AG10803 (cell line): ENCODE data around the gene EPHX1.

Source experiments
- DNase-seq: peaks from one replicate; pipeline ENCODE4 v3.0.0; 2010; ENCODE audit warnings: low read depth
- H3K4me3 ChIP-seq: 2 replicates; pipeline ENCODE4 v1.5.1; 2011; ENCODE audit warnings: mild to moderate bottlenecking, low read length, control low read depth
- TF ChIP-seq, protein P1 (sequence below): conservative IDR thresholded peaks from 2 replicates; pipeline ENCODE4 v1.5.1; 2011; ENCODE audit warnings: mild to moderate bottlenecking, low read length, control low read depth, inconsistent platforms

EPHX1 gene

DNA sequence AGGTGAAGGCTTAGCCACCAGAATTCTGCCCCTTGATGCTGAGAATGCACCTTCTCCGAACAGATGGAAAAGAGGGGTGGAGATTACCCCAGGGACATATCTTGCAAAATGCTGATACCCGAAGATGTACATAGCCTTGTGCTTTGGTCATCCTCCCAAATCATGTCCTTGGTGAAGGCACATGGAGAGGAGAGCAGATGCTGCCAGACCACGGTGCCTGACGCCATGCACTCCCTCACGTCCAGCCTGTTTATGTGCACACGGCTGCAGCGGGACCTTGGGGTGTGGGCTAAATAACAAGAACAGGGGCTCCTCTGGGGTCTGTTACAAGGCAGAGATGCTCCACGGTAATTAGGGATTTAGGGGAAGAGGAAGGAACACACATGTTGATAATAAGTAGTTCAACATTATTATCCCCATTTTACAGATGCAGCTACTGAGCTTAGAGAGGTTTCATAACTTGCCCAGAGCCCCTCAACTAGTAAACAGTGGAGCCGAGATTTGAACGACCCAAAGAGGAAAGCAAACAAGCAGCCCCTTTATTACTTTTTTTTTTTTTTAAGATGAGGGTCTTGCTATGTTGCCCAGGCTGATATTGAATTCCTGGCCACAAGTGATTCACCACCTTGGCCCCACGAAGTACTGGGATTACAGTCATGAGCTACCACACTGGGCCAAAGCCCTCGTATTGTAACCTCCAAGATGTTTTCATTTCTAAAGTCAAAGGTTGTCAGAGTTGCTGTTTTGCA, 12.9 kb downstream of the EPHX1 start:
- TF ChIP-seq, protein P1, sequence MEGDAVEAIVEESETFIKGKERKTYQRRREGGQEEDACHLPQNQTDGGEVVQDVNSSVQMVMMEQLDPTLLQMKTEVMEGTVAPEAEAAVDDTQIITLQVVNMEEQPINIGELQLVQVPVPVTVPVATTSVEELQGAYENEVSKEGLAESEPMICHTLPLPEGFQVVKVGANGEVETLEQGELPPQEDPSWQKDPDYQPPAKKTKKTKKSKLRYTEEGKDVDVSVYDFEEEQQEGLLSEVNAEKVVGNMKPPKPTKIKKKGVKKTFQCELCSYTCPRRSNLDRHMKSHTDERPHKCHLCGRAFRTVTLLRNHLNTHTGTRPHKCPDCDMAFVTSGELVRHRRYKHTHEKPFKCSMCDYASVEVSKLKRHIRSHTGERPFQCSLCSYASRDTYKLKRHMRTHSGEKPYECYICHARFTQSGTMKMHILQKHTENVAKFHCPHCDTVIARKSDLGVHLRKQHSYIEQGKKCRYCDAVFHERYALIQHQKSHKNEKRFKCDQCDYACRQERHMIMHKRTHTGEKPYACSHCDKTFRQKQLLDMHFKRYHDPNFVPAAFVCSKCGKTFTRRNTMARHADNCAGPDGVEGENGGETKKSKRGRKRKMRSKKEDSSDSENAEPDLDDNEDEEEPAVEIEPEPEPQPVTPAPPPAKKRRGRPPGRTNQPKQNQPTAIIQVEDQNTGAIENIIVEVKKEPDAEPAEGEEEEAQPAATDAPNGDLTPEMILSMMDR = no peak
- H3K4me3 ChIP-seq = no peak overlapping the region
- no peak for DNase-seq

DNA sequence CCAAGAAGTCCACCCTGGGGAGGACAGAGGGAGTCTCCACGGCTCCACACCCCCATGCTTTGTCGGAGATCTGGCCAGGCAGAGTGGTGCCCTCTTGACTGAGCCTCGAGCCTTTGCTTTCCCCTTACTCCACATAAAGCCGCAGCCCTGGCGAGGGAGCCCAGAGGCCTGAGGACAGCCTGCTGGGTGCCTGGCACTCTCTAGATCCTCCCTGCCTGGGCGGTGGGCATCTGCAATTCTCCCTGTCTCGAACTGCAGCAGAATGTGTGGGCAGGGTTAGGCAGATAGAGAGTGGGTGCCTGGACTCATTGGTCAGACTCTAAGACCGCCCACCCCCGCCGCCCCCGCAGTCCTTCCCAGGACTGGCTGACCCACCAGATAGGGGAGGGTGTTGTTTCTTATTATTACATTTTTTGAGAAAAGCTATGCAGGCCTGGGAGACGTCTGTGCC, 13.9 kb downstream of the EPHX1 start:
- no peak overlapping the region for H3K4me3 ChIP-seq
- TF ChIP-seq, protein P1 = no peak
- DNase-seq = no peak

DNA sequence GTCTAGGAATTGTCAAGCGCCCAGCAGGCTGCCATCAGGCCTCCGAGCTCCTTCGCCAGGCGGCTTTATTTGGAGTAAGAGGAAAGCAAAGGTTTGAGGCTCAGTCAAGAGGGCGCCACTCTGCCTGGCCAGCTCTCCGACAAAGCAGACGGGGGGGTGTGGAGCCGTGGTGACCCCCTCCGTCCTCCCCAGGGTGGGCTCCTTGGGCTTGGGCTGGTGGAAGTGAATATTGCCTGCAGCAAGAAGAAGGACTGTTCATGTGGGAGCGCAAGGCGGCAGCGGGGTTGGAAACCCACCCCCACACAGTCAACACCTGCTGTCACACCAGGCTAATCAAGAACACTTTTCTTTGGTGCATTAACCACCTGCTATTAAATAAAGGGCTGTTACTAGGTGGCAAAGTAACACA, 14.6 kb downstream of the EPHX1 start:
- no peak overlapping the region for H3K4me3 ChIP-seq
- DNase-seq = no peak
- TF ChIP-seq, protein P1 = no peak

DNA sequence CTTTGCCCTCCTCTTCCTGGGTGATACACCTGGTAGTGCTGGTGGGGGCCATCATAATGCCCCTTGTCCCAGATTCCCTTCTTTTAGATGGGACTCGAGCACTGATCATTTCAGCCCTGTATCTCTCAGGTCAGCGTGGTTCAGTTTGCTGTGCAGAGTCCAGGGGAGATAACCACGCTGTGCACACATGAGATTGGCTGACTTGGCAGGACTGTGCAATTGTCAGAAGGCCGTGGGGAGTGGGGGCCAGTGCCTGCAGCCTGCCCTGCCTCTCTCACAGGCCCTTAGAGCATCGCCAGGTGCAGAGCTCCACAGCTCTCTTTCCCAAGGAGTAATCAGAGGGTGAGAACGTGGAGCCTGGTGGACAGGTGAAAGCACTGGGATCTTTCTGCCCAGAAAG, 15.2 kb downstream of the EPHX1 start:
- TF ChIP-seq, protein P1 = no peak
- H3K4me3 ChIP-seq = no peak overlapping the region
- DNase-seq = no peak

DNA sequence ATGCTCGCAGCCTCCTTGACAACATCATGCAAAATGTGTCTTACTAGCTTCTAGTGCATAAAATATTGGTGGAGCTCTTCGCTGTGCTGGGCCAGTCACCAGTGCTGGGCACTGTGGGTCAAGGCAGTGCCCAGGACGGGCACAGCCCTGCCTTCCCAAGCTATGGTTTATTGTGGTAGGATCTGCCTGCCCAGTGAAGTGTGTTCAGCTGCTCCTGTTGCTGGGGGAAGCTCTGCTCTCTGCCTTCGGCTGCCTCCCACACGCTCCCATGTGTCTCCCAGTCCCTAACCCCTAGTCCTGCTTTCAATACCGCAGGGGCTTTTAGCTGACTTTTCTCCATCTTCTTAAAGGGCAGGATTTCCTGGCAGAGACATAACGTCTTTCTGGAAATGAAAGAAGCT, 15.7 kb downstream of the EPHX1 start:
- TF ChIP-seq, protein P1 = no peak
- H3K4me3 ChIP-seq = no peak overlapping the region
- no peak for DNase-seq

DNA sequence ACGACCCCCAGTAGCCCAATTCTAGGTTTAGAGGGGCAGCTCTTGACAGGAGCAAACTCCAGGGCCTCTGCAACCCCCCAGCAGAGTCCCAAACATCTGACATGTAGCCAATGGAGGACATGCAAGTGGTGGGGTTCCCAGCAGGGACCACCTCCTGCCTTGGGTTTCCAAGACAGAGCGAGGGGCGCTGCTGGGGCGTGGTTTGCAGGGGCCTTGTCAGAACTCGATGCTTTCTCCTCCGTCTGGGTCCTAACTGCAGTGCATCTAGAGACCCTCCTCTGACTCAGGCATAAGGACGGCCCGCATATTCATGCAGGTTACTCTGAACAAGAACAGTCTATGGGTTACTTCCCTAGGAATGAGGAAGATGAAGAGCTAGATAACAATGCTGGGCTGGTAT, 17.2 kb downstream of the EPHX1 start:
- no peak overlapping the region for H3K4me3 ChIP-seq
- TF ChIP-seq, protein P1 = no peak
- no peak for DNase-seq

DNA sequence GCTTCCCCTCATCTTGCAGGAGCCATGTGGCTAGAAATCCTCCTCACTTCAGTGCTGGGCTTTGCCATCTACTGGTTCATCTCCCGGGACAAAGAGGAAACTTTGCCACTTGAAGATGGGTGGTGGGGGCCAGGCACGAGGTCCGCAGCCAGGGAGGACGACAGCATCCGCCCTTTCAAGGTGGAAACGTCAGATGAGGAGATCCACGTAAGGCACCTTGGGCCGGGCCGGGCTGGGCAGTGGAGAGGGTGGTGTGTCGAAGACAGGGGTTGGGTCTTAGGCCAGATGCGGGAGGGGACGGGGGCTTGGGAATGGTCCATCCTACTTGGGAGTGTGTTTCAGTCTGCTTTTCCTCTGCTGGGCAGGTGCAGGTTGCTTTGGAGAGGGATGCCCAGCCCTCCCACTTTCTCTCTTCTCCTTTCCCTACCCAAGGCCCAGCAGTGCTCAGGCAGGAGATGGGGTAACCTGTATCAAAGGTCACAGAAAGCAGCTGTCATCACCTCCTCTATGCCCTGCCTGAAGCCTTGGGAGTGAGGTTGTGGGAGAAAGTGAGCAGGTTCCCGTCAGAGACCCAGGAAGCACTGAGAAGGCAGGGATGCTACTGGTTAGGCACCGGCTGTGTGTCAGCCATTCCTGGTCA, 18.9 kb downstream of the EPHX1 start:
- DNase-seq = no peak
- H3K4me3 ChIP-seq = no peak overlapping the region
- TF ChIP-seq, protein P1 = no peak
